Measurements from ENCODE around the gene MAN1C1.

- TF ChIP-seq CTCF (IDR thresholded peaks at IDR 0.05; ENCODE audit: low read depth, low read length) (no peak), EZH2phosphoT487 (IDR thresholded peaks at IDR 0.05; ENCODE audit: low read depth) (no peak)
These were observed 47.6 kb upstream of the MAN1C1 start for GRCh38 chr1:25568834-25569596.

Data from OCI-LY3 (cell line).